IPS DF 6.9 (cell line): ENCODE data around the gene GPR18.
"Not testable (repeated sequence)": the region's sequence is repeated elsewhere in the genome, so short reads cannot be mapped to it uniquely, and the experiment has no call there.

Experiments
- DNase-seq: peaks from one replicate; pipeline ENCODE4 v3.0.0-alpha.2; 2013; ENCODE audit warnings: low read depth, low spot score
- H3K27ac ChIP-seq: one replicate; pipeline ENCODE4 v1.5.1; 2013; ENCODE audit warnings: low read length, control low read depth
- H3K27me3 ChIP-seq: 2 replicates; pipeline ENCODE4 v1.6.1; 2013; ENCODE audit warnings: mild to moderate bottlenecking, low read length; ENCODE audit not compliant: control insufficient read depth, insufficient read depth
- H3K36me3 ChIP-seq: 2 replicates; pipeline ENCODE4 v1.6.1; 2013; ENCODE audit warnings: low read length; ENCODE audit not compliant: control insufficient read depth, insufficient read depth
- H3K4me1 ChIP-seq: 2 replicates; pipeline ENCODE4 v1.6.1; 2013; ENCODE audit warnings: low read length; ENCODE audit not compliant: control insufficient read depth, insufficient read depth
- H3K4me3 ChIP-seq: 2 replicates; pipeline ENCODE4 v1.5.1; 2013; ENCODE audit warnings: mild to moderate bottlenecking, low read length
- H3K9me3 ChIP-seq: 2 replicates; pipeline ENCODE4 v1.6.1; 2013; ENCODE audit warnings: low read length, inconsistent platforms; ENCODE audit not compliant: control insufficient read depth, insufficient read depth
- WGBS: extraction: QIAGEN DNeasy Blood & Tissue Kit; methylation state at CpG from one replicate; pipeline ENCODE4 v1.1.7; 2013; ENCODE audit warnings: mixed read lengths, missing lambda C conversion rate; ENCODE audit not compliant: insufficient read length, insufficient coverage; 5-methylcytosine and 5-hydroxymethylcytosine counted together

The GPR18 gene

DNA sequence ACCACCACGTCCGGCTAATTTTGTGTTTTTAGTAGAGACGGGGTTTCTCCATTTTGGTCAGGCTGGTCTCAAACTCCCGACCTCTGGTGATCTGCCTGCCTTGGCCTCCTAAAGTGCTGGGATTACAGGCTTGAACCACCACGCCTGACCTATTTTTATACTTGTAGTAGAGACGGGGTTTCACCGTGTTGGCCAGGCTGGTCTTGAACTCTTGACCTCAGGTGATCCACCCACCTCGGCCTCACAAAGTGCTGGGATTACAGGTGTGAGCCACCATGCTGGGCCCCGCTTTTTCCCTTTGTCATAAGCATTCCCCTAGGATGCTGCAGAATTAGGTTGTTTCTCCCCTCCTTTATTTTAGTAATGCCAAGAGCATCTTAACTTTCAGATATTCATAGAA, 47.6 kb downstream of the GPR18 start:
- H3K27me3 ChIP-seq, H3K27ac ChIP-seq, H3K4me1 ChIP-seq, H3K36me3 ChIP-seq, DNase-seq, H3K9me3 ChIP-seq, H3K4me3 ChIP-seq: not testable (repeated sequence)
- no CpG with 5 or more reads among the region's 9 CpGs for WGBS

DNA sequence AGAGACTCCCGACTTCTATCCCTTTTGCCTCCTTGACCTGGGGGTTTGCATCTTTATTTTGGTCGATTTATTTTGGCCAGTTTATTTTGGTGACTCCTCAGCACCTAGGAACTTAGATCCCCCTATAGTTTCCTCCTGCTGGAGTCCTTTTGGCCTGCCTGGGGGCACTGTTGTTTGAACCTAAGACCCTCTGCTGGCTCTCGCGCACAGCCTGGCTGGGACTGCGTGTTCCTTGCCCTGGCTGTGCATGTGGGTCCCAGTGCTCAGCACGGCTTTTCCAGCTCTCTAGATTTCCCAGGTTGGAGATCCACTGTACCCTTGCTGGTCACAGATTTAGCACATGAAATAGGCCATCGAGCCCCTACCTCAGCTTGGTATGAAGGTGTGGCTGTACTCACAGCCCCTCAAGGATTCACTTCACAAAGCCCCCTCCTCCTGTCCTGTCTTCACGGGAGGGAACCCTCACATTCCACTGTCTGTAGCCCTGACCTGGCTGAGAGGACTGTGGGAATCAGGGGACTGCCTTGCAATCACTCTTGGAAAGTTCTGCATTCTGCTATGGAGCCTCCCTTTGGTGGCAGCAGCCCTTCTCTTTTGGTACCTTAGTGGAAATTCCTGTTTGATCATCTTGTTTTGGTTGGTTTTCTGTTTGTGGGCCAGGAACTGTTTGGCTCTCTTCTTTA, 49.2 kb downstream of the GPR18 start:
- H3K27ac ChIP-seq = no peak overlapping the region
- no peaks in the 10 kb centered on the region for H3K4me1 ChIP-seq
- no peaks in the 10 kb centered on the region for H3K36me3 ChIP-seq
- no peaks in the 10 kb centered on the region for H3K9me3 ChIP-seq
- DNase-seq = no peak
- no peak overlapping the region for H3K4me3 ChIP-seq
- H3K27me3 ChIP-seq = no peaks in the 10 kb centered on the region
- no CpG with 5 or more reads among the region's 8 CpGs for WGBS

DNA sequence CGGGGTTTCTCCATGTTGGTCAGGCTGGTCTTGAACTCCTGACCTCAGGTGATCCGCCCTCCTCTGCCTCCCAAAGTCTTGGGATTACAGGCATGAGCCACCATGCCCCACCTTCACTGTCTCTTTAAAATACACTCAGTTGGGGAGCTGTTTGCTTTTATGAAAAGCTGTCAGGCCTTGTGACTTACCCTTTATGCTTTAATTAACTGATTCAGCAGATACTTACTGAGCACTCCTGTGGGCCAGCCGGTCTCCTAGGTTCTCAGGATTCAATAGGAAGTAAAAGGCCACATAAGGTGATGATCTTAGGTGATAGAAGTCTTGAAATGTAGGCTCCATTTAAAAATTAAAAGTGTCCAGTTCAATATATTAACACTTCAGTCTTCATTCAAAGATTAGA, 50.0 kb downstream of the GPR18 start:
- H3K4me1 ChIP-seq = no peaks in the 10 kb centered on the region
- no CpG with 5 or more reads among the region's 3 CpGs for WGBS
- no peak for DNase-seq

DNA sequence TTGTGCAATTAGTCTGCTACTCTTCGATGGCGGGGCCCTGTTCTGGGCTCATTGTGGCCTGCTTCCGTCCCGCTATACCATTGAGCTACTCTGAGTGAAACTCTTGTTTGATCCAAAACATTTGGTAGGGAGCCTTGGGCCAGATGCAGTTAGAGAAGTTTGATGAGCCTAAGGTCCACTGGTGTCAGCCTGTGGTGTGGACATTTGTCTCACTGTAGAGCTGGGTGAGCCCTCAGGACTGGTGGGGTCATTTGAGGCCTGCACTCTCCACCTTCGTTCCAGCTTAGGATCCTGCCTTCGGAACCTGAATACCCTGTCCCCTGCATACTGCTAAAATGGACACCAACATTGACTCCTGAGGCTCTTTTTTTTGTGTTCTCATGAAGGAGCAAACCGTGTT, 50.7 kb downstream of the GPR18 start:
- 0 out of 2 replicates have a peak, but pooled peaks cover 2% of the 10 kb centered on the region for H3K4me1 ChIP-seq
- H3K27ac ChIP-seq = no peak overlapping the region
- WGBS = no CpG with 5 or more reads among the region's 7 CpGs
- H3K36me3 ChIP-seq = no peaks in the 10 kb centered on the region
- DNase-seq = no peak
- no peaks in the 10 kb centered on the region for H3K9me3 ChIP-seq
- no peak overlapping the region for H3K4me3 ChIP-seq
- no peaks in the 10 kb centered on the region for H3K27me3 ChIP-seq

More for the DNA sequence above, 50.0 kb downstream of the GPR18 start:
- no peaks in the 10 kb centered on the region for H3K36me3 ChIP-seq
- H3K27me3 ChIP-seq = no peaks in the 10 kb centered on the region
- no peaks in the 10 kb centered on the region for H3K9me3 ChIP-seq
- no peak overlapping the region for H3K4me3 ChIP-seq
- H3K27ac ChIP-seq = no peak overlapping the region

DNA sequence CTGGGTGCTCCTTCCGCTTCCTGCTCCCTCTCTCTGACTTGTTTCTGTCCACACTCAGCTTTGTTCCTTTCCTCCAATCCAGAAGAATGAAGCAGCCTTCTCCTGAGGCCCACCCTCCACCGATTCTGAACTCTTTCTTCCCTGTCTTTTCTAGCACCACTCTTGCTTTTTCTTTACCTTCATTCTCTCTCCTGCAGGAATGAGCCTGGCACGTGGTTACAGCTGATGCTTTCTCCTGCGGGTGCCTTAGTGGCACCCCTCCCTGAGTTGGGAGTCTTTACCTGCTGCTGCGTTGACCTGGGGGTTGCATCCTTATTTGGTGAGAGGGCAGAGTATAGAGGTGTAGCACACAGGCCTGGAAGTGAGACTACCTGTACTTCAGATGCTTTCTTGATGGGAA, 51.3 kb downstream of the GPR18 start:
- no CpG with 5 or more reads among the region's 5 CpGs for WGBS
- Histone ChIP-seq H3K27ac (no peak overlapping the region), H3K4me1 (0 out of 2 replicates have a peak, but pooled peaks cover 2% of the 10 kb centered on the region), H3K9me3 (no peaks in the 10 kb centered on the region), H3K36me3 (no peaks in the 10 kb centered on the region), H3K27me3 (no peaks in the 10 kb centered on the region), H3K4me3 (no peak overlapping the region)
- no peak for DNase-seq

DNA sequence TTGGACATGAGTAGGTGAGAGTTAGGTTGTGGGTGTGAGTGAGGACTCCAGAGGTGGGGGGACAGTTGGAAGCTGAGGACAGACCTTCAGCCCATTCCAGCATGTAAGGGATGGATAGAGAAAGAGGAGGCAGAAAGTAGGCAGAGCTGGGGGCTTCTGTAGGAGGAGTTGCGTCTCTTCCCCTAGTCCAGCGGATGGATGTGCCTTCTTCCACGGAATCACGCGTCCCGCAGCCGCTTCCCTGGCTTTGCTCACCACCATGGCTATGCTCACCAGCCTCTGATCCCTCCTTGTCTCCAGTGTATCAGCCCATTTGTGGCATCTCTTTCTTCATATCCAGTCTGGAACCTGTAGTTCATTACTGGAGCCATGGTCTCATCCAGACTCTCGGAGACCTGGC, 52.0 kb downstream of the GPR18 start:
- Histone ChIP-seq H3K27ac (no peak overlapping the region), H3K9me3 (no peaks in the 10 kb centered on the region), H3K4me3 (no peak overlapping the region), H3K4me1 (0 out of 2 replicates have a peak, but pooled peaks cover 2% of the 10 kb centered on the region), H3K27me3 (no peaks in the 10 kb centered on the region), H3K36me3 (no peaks in the 10 kb centered on the region)
- no peak for DNase-seq
- no CpG with 5 or more reads among the region's 8 CpGs for whole genome bisulfite sequencing

DNA sequence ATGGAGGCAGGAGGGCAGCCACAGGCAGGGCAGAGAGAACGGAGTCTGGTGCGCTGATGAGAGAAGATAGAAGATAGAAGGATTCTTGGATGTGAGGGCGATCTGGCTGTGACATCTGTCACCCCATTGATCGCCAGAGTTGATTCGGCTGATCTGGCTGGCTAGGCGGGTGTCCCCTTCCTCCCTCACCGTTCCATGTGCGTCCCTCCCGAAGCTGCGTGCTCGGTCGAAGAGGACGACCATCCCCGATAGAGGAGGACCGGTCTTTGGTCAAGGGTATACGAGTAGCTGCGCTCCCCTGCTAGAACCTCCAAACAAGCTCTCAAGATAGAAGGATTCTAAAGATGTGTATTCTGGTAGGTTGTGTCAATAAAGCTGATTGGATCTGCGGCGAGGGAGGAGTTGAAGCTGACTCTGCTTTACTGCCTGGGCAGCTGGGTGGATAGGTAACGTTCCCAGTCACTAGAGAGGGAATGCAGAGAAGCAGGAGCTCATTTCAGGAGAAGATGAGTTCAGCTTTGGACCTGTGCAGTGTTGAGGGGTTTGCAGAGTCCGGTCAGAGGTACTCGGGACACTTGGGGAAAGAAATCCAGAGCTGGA, 52.5 kb downstream of the GPR18 start:
- 0 out of 2 replicates have a peak, but pooled peaks cover 2% of the 10 kb centered on the region for H3K4me1 ChIP-seq
- H3K4me3 ChIP-seq = no peak overlapping the region
- no peak overlapping the region for H3K27ac ChIP-seq
- no peaks in the 10 kb centered on the region for H3K27me3 ChIP-seq
- no peaks in the 10 kb centered on the region for H3K36me3 ChIP-seq
- no peaks in the 10 kb centered on the region for H3K9me3 ChIP-seq
- no peak for DNase-seq
- WGBS = no CpG with 5 or more reads among the region's 22 CpGs
